ENCODE data around the gene ARHGAP22.
"Not testable (repeated sequence)": the region's sequence is repeated elsewhere in the genome, so short reads cannot be mapped to it uniquely, and the experiment has no call there.

Gene ARHGAP22

DNA sequence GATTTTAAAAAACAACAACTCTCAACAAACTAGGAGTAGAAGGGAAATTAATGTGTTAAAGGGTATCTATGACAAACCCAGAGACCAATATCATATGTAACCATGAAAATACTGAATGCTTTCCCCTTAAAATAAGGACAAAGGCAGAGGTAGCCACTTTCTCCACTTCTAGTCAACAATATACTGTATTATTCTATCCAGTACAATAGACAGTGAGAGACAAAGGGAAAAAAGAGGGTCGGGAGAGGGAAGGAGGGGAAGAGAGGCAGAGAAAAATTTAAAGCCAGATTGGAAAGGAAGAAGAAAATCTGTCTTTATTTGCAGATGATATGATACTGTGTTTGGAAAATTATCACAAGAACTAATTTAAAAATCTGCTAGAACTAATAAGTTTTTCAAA, 40.7 kb upstream of the ARHGAP22 start:
- Histone ChIP-seq H3K9me3 (ENCODE audit: control insufficient read depth, low read length) (no peaks in the 10 kb centered on the region), H3K4me1 (ENCODE audit: control insufficient read depth, insufficient read depth, low read length, poor library complexity, severe bottlenecking) (no peaks in the 10 kb centered on the region)

DNA sequence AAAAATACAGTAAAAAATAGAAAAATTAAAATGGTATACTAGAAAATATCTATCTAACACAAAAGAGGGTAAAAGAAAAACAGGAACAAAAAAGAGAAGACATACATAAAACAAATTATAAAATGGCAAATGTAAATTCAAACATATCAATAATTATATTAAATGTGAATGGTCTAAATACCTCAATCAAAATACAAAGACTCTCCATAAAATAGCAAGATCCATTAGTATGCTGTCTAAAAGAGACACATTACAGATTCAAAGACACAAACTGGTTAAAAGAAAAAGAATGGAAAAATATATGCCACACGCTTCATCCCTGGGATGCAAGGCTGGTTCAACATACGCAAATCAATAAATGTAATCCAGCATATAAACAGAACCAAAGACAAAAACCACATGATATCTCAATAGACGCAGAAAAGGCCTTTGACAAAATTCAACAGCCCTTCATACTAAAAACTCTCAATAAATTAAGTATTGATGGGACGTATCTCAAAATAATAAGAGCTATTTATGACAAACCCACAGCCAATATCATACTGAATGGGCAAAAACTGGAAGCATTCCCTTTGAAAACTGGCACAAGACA, 36.3 kb upstream of the ARHGAP22 start:
- H3K36me3 ChIP-seq (ENCODE audit: control insufficient read depth, insufficient read depth, low read length); H3K27me3 ChIP-seq (replicated peaks; ENCODE audit: control insufficient read depth, insufficient read depth, low read length, poor library complexity, severe bottlenecking); H3K4me3 ChIP-seq (ENCODE audit: insufficient read depth, low read depth, low read length, poor library complexity, severe bottlenecking); H3K27ac ChIP-seq (ENCODE audit: insufficient read depth, low read length, poor library complexity, severe bottlenecking); H3K4me1 ChIP-seq (ENCODE audit: control insufficient read depth, insufficient read depth, low read length, poor library complexity, severe bottlenecking); DNase-seq; H3K9me3 ChIP-seq (ENCODE audit: control insufficient read depth, low read length): not testable (repeated sequence)

More for the DNA sequence above, 40.7 kb upstream of the ARHGAP22 start:
- Histone ChIP-seq H3K4me3 (ENCODE audit: insufficient read depth, low read depth, low read length, poor library complexity, severe bottlenecking) (no peak overlapping the region), H3K36me3 (ENCODE audit: control insufficient read depth, insufficient read depth, low read length) (no peaks in the 10 kb centered on the region), H3K27me3 (replicated peaks; ENCODE audit: control insufficient read depth, insufficient read depth, low read length, poor library complexity, severe bottlenecking) (no peaks in the 10 kb centered on the region), H3K27ac (ENCODE audit: insufficient read depth, low read length, poor library complexity, severe bottlenecking) (no peak overlapping the region)
- no peak for DNase-seq

DNA sequence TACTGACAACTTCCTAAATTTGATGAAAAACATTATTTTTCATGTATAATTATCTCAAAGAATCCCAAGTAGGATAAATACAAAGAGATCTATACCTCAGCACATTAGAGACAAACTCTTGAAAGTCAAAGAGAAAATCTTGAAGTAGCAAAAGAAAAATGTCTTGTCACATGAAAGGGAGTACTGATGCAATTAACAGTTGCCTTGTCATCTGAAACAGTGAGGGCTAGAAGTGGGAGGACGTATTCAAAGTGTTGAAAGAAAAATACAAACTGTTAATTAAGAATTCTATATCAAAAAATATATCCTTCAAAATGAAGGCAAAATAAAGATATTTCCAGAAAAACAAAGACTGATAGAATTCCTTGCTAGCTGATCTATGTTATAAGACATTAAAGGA, 35.5 kb upstream of the ARHGAP22 start:
- no peaks in the 10 kb centered on the region for H3K36me3 ChIP-seq (ENCODE audit: control insufficient read depth, insufficient read depth, low read length)
- H3K4me1 ChIP-seq (ENCODE audit: control insufficient read depth, insufficient read depth, low read length, poor library complexity, severe bottlenecking), result no peaks in the 10 kb centered on the region
- no peak overlapping the region for H3K4me3 ChIP-seq (ENCODE audit: insufficient read depth, low read depth, low read length, poor library complexity, severe bottlenecking)
- no peak overlapping the region for H3K27ac ChIP-seq (ENCODE audit: insufficient read depth, low read length, poor library complexity, severe bottlenecking)
- no peak for DNase-seq
- no peaks in the 10 kb centered on the region for H3K9me3 ChIP-seq (ENCODE audit: control insufficient read depth, low read length)
- H3K27me3 ChIP-seq (replicated peaks; ENCODE audit: control insufficient read depth, insufficient read depth, low read length, poor library complexity, severe bottlenecking), result no peaks in the 10 kb centered on the region

- Histone ChIP-seq H3K9me3 (ENCODE audit: control insufficient read depth, low read length) (no peaks in the 10 kb centered on the region), H3K36me3 (ENCODE audit: control insufficient read depth, insufficient read depth, low read length) (no peaks in the 10 kb centered on the region), H3K27ac (ENCODE audit: insufficient read depth, low read length, poor library complexity, severe bottlenecking) (no peak overlapping the region), H3K4me1 (ENCODE audit: control insufficient read depth, insufficient read depth, low read length, poor library complexity, severe bottlenecking) (peaks cover 2% of the 10 kb centered on the region), H3K4me3 (ENCODE audit: insufficient read depth, low read depth, low read length, poor library complexity, severe bottlenecking) (no peak overlapping the region), H3K27me3 (replicated peaks; ENCODE audit: control insufficient read depth, insufficient read depth, low read length, poor library complexity, severe bottlenecking) (no peaks in the 10 kb centered on the region)
- DNase-seq, result no peak
These were observed 34.8 kb upstream of the ARHGAP22 start for GRCh38 chr10:48639632-48640031.

GRCh38 chr10:48638739-48639527, 34.1 kb upstream of the ARHGAP22 start:
- H3K36me3 ChIP-seq (ENCODE audit: control insufficient read depth, insufficient read depth, low read length), result no peaks in the 10 kb centered on the region
- H3K4me3 ChIP-seq (ENCODE audit: insufficient read depth, low read depth, low read length, poor library complexity, severe bottlenecking), result no peak overlapping the region
- H3K4me1 ChIP-seq (ENCODE audit: control insufficient read depth, insufficient read depth, low read length, poor library complexity, severe bottlenecking), result peaks cover 9% of the 10 kb centered on the region

GRCh38 chr10:48638158-48638557, 33.3 kb upstream of the ARHGAP22 start:
- peaks cover 14% of the 10 kb centered on the region for H3K4me1 ChIP-seq (ENCODE audit: control insufficient read depth, insufficient read depth, low read length, poor library complexity, severe bottlenecking)
- H3K4me3 ChIP-seq (ENCODE audit: insufficient read depth, low read depth, low read length, poor library complexity, severe bottlenecking), result no peak overlapping the region
- no peaks in the 10 kb centered on the region for H3K36me3 ChIP-seq (ENCODE audit: control insufficient read depth, insufficient read depth, low read length)
- DNase-seq, result no peak
- no peak overlapping the region for H3K27ac ChIP-seq (ENCODE audit: insufficient read depth, low read length, poor library complexity, severe bottlenecking)
- no peaks in the 10 kb centered on the region for H3K9me3 ChIP-seq (ENCODE audit: control insufficient read depth, low read length)
- no peaks in the 10 kb centered on the region for H3K27me3 ChIP-seq (replicated peaks; ENCODE audit: control insufficient read depth, insufficient read depth, low read length, poor library complexity, severe bottlenecking)

More at GRCh38 chr10:48638739-48639527, 34.1 kb upstream of the ARHGAP22 start:
- H3K27me3 ChIP-seq (replicated peaks; ENCODE audit: control insufficient read depth, insufficient read depth, low read length, poor library complexity, severe bottlenecking), result no peaks in the 10 kb centered on the region
- no peaks in the 10 kb centered on the region for H3K9me3 ChIP-seq (ENCODE audit: control insufficient read depth, low read length)
- H3K27ac ChIP-seq (ENCODE audit: insufficient read depth, low read length, poor library complexity, severe bottlenecking), result no peak overlapping the region
- no peak for DNase-seq

GRCh38 chr10:48636901-48637300, 32.0 kb upstream of the ARHGAP22 start:
- no peaks in the 10 kb centered on the region for H3K9me3 ChIP-seq (ENCODE audit: control insufficient read depth, low read length)
- H3K4me1 ChIP-seq (ENCODE audit: control insufficient read depth, insufficient read depth, low read length, poor library complexity, severe bottlenecking), result peaks cover 14% of the 10 kb centered on the region
- no peaks in the 10 kb centered on the region for H3K36me3 ChIP-seq (ENCODE audit: control insufficient read depth, insufficient read depth, low read length)
- no peak for DNase-seq
- no peak overlapping the region for H3K4me3 ChIP-seq (ENCODE audit: insufficient read depth, low read depth, low read length, poor library complexity, severe bottlenecking)
- H3K27ac ChIP-seq (ENCODE audit: insufficient read depth, low read length, poor library complexity, severe bottlenecking), result no peak overlapping the region
- no peaks in the 10 kb centered on the region for H3K27me3 ChIP-seq (replicated peaks; ENCODE audit: control insufficient read depth, insufficient read depth, low read length, poor library complexity, severe bottlenecking)

DNA sequence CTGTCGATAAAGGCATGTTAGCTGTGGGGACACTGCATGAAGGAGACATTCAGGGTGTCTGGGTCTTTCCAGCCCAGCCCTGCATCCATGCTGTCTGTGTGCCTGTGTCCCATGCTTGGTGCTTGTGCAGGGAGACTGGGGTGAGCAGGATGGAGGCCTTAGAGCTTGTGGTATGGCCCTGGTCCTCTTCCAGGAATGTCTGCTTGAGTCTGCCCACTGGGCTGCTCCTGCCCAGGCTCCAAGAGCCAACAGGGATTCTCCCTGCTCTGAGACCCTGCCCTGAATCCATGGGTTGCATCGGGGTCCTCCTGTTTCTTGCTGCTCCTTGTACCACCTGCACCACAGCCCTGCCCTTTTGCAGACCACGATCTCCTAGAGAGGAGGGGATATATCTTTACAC, 31.4 kb upstream of the ARHGAP22 start:
- H3K9me3 ChIP-seq (ENCODE audit: control insufficient read depth, low read length), result no peaks in the 10 kb centered on the region
- no peak overlapping the region for H3K27ac ChIP-seq (ENCODE audit: insufficient read depth, low read length, poor library complexity, severe bottlenecking)
- H3K4me3 ChIP-seq (ENCODE audit: insufficient read depth, low read depth, low read length, poor library complexity, severe bottlenecking), result no peak overlapping the region
- no peaks in the 10 kb centered on the region for H3K27me3 ChIP-seq (replicated peaks; ENCODE audit: control insufficient read depth, insufficient read depth, low read length, poor library complexity, severe bottlenecking)
- H3K4me1 ChIP-seq (ENCODE audit: control insufficient read depth, insufficient read depth, low read length, poor library complexity, severe bottlenecking), result peaks cover 14% of the 10 kb centered on the region
- no peaks in the 10 kb centered on the region for H3K36me3 ChIP-seq (ENCODE audit: control insufficient read depth, insufficient read depth, low read length)
- DNase-seq, result no peak

DNA sequence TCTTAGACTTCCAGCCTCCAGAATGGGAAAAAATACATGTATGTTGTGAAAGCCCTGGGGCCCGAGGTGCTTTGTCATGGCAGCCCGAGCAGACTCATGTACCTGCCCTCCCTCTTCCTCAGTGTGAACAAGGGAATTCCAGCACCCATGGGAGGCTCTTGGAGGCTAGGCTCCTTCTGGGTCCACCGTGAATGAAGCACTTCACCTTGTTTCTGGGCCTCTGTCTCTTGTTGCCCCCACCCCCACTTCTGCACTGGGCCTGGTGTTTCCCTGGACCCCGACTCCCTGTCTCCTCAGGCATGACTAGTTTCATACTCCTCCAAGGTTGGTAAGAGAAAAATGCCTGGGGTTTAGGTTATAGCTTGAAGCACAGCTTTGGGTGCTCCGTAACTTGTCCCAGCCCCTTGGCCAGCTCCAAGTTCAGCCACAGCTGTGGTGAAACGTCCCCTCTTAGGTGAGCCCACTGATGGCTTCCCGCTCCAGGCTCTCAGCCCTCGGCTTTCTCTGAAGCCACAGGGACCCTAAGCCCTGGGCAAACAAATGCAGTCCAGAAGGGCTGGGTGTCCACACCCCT, 30.2 kb upstream of the ARHGAP22 start:
- DNase-seq, result no peak
- no peaks in the 10 kb centered on the region for H3K27me3 ChIP-seq (replicated peaks; ENCODE audit: control insufficient read depth, insufficient read depth, low read length, poor library complexity, severe bottlenecking)
- H3K9me3 ChIP-seq (ENCODE audit: control insufficient read depth, low read length), result no peaks in the 10 kb centered on the region
- H3K4me3 ChIP-seq (ENCODE audit: insufficient read depth, low read depth, low read length, poor library complexity, severe bottlenecking), result no peak overlapping the region
- peaks cover 14% of the 10 kb centered on the region for H3K4me1 ChIP-seq (ENCODE audit: control insufficient read depth, insufficient read depth, low read length, poor library complexity, severe bottlenecking)
- H3K27ac ChIP-seq (ENCODE audit: insufficient read depth, low read length, poor library complexity, severe bottlenecking), result no peak overlapping the region
- no peaks in the 10 kb centered on the region for H3K36me3 ChIP-seq (ENCODE audit: control insufficient read depth, insufficient read depth, low read length)

Measured in effector memory CD4-positive, alpha-beta T cell (primary cell).